HepG2 (cell line): ENCODE measurements around the gene FITM1. TPM values are rescaled to one million over a fixed set of nuclear protein-coding genes. Genes with fewer than 3 reads are reported as not detected.

Source experiments
- CC2D1A ChIP-seq: sonication (generic); formaldehyde crosslinking; IDR thresholded peaks from 2 replicates; pipeline ENCODE4 v1.8.1; 2023; ENCODE audit warnings: mild to moderate bottlenecking, missing genetic modification reagents
- NCOA5 ChIP-seq: sonication (generic); formaldehyde crosslinking; IDR thresholded peaks from 2 replicates; pipeline ENCODE4 v1.4.0; 2020; ENCODE audit warnings: missing genetic modification reagents
- RARA ChIP-seq: IDR thresholded peaks from 2 replicates; pipeline ENCODE4 v1.6.1; 2016; ENCODE audit warnings: missing genetic modification reagents, missing compliant biosample characterization
- SAP130 ChIP-seq: IDR thresholded peaks from 2 replicates; pipeline ENCODE4 v1.6.1; 2016; ENCODE audit warnings: low read depth
- SIX4 ChIP-seq: sonication (generic); formaldehyde crosslinking; IDR thresholded peaks from 2 replicates; pipeline ENCODE4 v1.4.0; 2020; ENCODE audit warnings: missing genetic modification reagents
- SKI ChIP-seq: fragments of 450-650 bp; IDR thresholded peaks from one replicate; pipeline ENCODE4 v1.6.1; 2018; ENCODE audit warnings: mild to moderate bottlenecking; ENCODE audit not compliant: partially characterized antibody
- SMYD3 ChIP-seq: sonication (generic); formaldehyde crosslinking; IDR thresholded peaks from 2 replicates; pipeline ENCODE4 v1.8.1; 2023; ENCODE audit warnings: mild to moderate bottlenecking, missing genetic modification reagents
- TMF1 ChIP-seq: sonication (generic); formaldehyde crosslinking; IDR thresholded peaks from 2 replicates; pipeline ENCODE4 v1.8.1; 2022; ENCODE audit warnings: low read depth, missing genetic modification reagents
- U2AF2 ChIP-seq: fragments of 200-400 bp; formaldehyde crosslinking; IDR thresholded peaks from 2 replicates; pipeline ENCODE4 v1.6.1; 2017; ENCODE audit warnings: low read depth, mild to moderate bottlenecking, low read length
- ZNF274 ChIP-seq: sonication (generic); formaldehyde crosslinking; IDR thresholded peaks from 2 replicates; pipeline ENCODE4 v1.5.1; 2020; ENCODE audit warnings: mild to moderate bottlenecking, missing genetic modification reagents
- ZNF350 ChIP-seq: sonication (generic); formaldehyde crosslinking; IDR thresholded peaks from 2 replicates; pipeline ENCODE4 v1.4.0; 2020; ENCODE audit warnings: mild to moderate bottlenecking, low read depth, missing genetic modification reagents, borderline replicate concordance
- ZNF44 ChIP-seq: sonication (generic); formaldehyde crosslinking; IDR thresholded peaks from 2 replicates; pipeline ENCODE4 v1.5.1; 2020; ENCODE audit warnings: mild to moderate bottlenecking, missing genetic modification reagents
- ZNF547 ChIP-seq: sonication (generic); formaldehyde crosslinking; IDR thresholded peaks from 2 replicates; pipeline ENCODE4 v1.5.1; 2020; ENCODE audit warnings: mild to moderate bottlenecking, missing genetic modification reagents
- ZNF7 ChIP-seq: IDR thresholded peaks from 2 replicates; pipeline ENCODE4 v1.6.1; 2016; ENCODE audit warnings: missing biosample characterization, missing genetic modification reagents
- ZNF777 ChIP-seq: sonication (generic); formaldehyde crosslinking; IDR thresholded peaks from 2 replicates; pipeline ENCODE4 v1.4.0; 2020; ENCODE audit warnings: missing genetic modification reagents
- polyA plus RNA-seq, 8 experiments: library from polyadenylated mRNA; depleted of rRNA in 3 of 8; stranded (reverse) in 7 of 8; unstranded in 1 of 8; fragments of >200 nt; fragmentation: Illumina TruSeq in 4 of 8; extraction: Trizol in 4 of 8; gene quantifications; 2 replicates each; pipeline versions ENCODE4 v1.2.1 to v1.2.3, GENCODE V29; 2011 to 2016; ENCODE audit warnings: low read depth in 4 of 8, missing spikeins in 1 of 8, mixed read lengths in 1 of 8; ENCODE audit not compliant: insufficient read depth in 1 of 8
- total RNA-seq, 5 experiments: library from RNA; depleted of rRNA; stranded (reverse); fragments of >200 nt; fragmentation: Illumina TruSeq; extraction: Trizol; gene quantifications; 2 replicates each; pipeline ENCODE4 v1.2.3, GENCODE V29; 2016; ENCODE audit warnings: low read depth in 1 of 5
- TF ChIP-seq, protein P1 (sequence below): sonication (generic); formaldehyde crosslinking; IDR thresholded peaks from 2 replicates; pipeline ENCODE4 v1.9.0; 2022; ENCODE audit warnings: missing genetic modification reagents, mild to moderate bottlenecking, borderline replicate concordance
- TF ChIP-seq, protein P2 (sequence below): sonication (generic); formaldehyde crosslinking; IDR thresholded peaks from 2 replicates; pipeline ENCODE4 v1.4.0; 2020; ENCODE audit warnings: missing genetic modification reagents, borderline replicate concordance
- TF ChIP-seq, protein P3 (sequence below): sonication (generic); formaldehyde crosslinking; IDR thresholded peaks from 2 replicates; pipeline ENCODE4 v1.4.0; 2020; ENCODE audit warnings: missing genetic modification reagents; ENCODE audit errors: not compliant biosample characterization
- TF ChIP-seq, protein P4 (sequence below): sonication (generic); formaldehyde crosslinking; IDR thresholded peaks from 2 replicates; pipeline ENCODE4 v1.5.0; 2020; ENCODE audit warnings: mild to moderate bottlenecking, missing genetic modification reagents, borderline replicate concordance
- TF ChIP-seq, protein P5 (sequence below): sonication (generic); formaldehyde crosslinking; IDR thresholded peaks from 2 replicates; pipeline ENCODE4 v1.5.0; 2020; ENCODE audit warnings: missing genetic modification reagents, mild to moderate bottlenecking, borderline replicate concordance

FITM1 gene
- total and polyA plus RNA-seq, 2 of the 13 experiments (the other 11 are each of a cell fraction or from before 2014, with no cell fraction given): 2.7 to 5.8 TPM

DNA sequence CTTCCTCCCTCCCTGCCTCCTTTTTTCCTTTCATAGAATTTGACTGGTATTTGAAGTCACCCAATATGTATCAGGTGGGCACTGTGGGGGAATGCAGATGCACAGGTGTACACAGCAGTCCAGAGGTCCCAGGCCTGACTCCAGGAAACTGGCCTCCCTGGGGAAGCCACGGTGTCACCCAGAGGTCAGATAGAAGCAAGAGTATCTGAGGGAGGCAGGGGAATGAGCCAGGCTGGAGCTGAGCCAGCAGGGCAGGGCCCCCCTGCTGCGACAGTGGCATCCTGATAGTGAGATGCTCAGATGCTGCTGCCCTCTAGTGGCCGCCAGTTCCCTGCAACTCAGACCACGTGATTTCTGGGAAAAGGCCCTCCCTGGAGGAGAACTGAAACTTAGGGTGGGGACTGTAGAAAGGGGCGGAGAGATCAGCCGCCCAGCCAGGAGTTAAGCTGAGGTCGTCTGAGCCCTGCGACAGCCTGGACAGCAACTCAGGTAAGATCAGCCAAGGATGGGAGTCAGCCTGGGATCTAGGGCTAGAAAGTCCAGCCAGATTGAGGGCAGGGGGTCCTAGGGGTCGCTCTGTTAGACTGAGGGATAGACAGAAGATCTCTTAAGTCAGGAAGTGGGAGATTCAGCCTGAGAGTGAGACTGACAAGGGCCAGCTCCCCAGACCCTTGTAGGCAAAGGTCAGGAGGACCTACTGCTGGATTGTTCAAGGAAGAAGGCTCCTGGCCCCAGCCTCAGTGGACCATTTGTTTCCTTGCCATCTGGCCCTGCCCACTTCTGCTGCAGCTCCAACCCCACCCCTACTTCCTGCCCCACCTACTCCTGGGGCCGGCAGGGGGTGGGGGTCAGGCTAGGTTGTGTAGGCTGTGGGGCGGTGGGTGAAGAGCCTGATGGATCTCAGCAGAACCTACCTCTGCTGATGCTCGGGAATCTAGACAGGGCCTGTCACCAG is 30.7 kb downstream of the FITM1 start, which contains the start of gene IRF9 (continued):
- TF ChIP-seq, protein P1, sequence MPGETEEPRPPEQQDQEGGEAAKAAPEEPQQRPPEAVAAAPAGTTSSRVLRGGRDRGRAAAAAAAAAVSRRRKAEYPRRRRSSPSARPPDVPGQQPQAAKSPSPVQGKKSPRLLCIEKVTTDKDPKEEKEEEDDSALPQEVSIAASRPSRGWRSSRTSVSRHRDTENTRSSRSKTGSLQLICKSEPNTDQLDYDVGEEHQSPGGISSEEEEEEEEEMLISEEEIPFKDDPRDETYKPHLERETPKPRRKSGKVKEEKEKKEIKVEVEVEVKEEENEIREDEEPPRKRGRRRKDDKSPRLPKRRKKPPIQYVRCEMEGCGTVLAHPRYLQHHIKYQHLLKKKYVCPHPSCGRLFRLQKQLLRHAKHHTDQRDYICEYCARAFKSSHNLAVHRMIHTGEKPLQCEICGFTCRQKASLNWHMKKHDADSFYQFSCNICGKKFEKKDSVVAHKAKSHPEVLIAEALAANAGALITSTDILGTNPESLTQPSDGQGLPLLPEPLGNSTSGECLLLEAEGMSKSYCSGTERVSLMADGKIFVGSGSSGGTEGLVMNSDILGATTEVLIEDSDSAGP (CRISPR knock-in tag): peak; percentile 99
- TF ChIP-seq, protein P2, sequence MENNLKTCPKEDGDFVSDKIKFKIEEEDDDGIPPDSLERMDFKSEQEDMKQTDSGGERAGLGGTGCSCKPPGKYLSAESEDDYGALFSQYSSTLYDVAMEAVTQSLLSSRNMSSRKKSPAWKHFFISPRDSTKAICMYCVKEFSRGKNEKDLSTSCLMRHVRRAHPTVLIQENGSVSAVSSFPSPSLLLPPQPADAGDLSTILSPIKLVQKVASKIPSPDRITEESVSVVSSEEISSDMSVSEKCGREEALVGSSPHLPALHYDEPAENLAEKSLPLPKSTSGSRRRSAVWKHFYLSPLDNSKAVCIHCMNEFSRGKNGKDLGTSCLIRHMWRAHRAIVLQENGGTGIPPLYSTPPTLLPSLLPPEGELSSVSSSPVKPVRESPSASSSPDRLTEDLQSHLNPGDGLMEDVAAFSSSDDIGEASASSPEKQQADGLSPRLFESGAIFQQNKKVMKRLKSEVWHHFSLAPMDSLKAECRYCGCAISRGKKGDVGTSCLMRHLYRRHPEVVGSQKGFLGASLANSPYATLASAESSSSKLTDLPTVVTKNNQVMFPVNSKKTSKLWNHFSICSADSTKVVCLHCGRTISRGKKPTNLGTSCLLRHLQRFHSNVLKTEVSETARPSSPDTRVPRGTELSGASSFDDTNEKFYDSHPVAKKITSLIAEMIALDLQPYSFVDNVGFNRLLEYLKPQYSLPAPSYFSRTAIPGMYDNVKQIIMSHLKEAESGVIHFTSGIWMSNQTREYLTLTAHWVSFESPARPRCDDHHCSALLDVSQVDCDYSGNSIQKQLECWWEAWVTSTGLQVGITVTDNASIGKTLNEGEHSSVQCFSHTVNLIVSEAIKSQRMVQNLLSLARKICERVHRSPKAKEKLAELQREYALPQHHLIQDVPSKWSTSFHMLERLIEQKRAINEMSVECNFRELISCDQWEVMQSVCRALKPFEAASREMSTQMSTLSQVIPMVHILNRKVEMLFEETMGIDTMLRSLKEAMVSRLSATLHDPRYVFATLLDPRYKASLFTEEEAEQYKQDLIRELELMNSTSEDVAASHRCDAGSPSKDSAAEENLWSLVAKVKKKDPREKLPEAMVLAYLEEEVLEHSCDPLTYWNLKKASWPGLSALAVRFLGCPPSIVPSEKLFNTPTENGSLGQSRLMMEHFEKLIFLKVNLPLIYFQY (CRISPR knock-in tag): peak; percentile 91
- TF ChIP-seq ZNF350: peak; percentile 100
- TF ChIP-seq, protein P3, sequence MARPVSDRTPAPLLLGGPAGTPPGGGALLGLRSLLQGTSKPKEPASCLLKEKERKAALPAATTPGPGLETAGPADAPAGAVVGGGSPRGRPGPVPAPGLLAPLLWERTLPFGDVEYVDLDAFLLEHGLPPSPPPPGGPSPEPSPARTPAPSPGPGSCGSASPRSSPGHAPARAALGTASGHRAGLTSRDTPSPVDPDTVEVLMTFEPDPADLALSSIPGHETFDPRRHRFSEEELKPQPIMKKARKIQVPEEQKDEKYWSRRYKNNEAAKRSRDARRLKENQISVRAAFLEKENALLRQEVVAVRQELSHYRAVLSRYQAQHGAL (CRISPR knock-in tag): peak; percentile 63
- peak; percentile 64 for TF ChIP-seq ZNF777 (CRISPR knock-in tag)
- peak; percentile 93 for TF ChIP-seq SIX4 (CRISPR knock-in tag)
- TF ChIP-seq RARA (CRISPR knock-in tag): peak; percentile 99
- no peak for TF ChIP-seq CC2D1A (CRISPR knock-in tag)
- peak; percentile 94 for TF ChIP-seq SKI
- TF ChIP-seq U2AF2: peak; percentile 81; the same call in 1 of the 2 replicates
- peak; percentile 96 for TF ChIP-seq ZNF274 (CRISPR knock-in tag)
- TF ChIP-seq, protein P4, sequence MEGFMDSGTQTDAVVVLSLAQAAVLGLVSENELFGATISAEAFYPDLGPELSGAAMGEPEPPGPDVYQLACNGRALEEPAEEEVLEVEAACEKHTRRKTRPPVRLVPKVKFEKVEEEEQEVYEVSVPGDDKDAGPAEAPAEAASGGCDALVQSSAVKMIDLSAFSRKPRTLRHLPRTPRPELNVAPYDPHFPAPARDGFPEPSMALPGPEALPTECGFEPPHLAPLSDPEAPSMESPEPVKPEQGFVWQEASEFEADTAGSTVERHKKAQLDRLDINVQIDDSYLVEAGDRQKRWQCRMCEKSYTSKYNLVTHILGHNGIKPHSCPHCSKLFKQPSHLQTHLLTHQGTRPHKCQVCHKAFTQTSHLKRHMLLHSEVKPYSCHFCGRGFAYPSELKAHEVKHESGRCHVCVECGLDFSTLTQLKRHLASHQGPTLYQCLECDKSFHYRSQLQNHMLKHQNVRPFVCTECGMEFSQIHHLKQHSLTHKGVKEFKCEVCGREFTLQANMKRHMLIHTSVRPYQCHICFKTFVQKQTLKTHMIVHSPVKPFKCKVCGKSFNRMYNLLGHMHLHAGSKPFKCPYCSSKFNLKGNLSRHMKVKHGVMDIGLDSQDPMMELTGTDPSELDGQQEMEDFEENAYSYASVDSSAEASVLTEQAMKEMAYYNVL (CRISPR knock-in tag): peak; percentile 76; the same call in 1 of the 2 replicates
- TF ChIP-seq NCOA5: no peak; the same call in 1 of the 2 replicates
- peak; percentile 83; the same call in 1 of the 2 replicates for TF ChIP-seq ZNF44 (CRISPR knock-in tag)
- TF ChIP-seq TMF1 (CRISPR knock-in tag): peak; percentile 38; the same call in 1 of the 2 replicates
- TF ChIP-seq SMYD3 (CRISPR knock-in tag): peak; percentile 80
- peak; percentile 91 for TF ChIP-seq ZNF7
- TF ChIP-seq SAP130: peak; percentile 100
- TF ChIP-seq, protein P5, sequence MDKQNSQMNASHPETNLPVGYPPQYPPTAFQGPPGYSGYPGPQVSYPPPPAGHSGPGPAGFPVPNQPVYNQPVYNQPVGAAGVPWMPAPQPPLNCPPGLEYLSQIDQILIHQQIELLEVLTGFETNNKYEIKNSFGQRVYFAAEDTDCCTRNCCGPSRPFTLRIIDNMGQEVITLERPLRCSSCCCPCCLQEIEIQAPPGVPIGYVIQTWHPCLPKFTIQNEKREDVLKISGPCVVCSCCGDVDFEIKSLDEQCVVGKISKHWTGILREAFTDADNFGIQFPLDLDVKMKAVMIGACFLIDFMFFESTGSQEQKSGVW (CRISPR knock-in tag): no peak
- peak; percentile 95 for TF ChIP-seq ZNF547 (CRISPR knock-in tag)
